Endothelial cell (in vitro differentiated cells): ENCODE data around the gene SDSL. TPM values are rescaled to one million over a fixed set of nuclear protein-coding genes. Genes with fewer than 3 reads are reported as not detected.

Experiments used
- DNase-seq: peaks from one replicate; pipeline ENCODE4 v3.0.0; 2021; ENCODE audit warnings: low spot score
- H3K27ac Mint-ChIP-seq: one replicate; pipeline ENCODE4 v1.8.0; 2021; ENCODE audit warnings: mixed read lengths, inconsistent platforms; ENCODE audit not compliant: unreplicated experiment
- H3K27me3 Mint-ChIP-seq: one replicate; pipeline ENCODE4 v1.8.0; 2021; ENCODE audit warnings: mild to moderate bottlenecking, moderate library complexity, mixed read lengths, inconsistent platforms; ENCODE audit not compliant: unreplicated experiment
- H3K36me3 Mint-ChIP-seq: one replicate; pipeline ENCODE4 v1.8.0; 2021; ENCODE audit warnings: mild to moderate bottlenecking, low read depth, mixed read lengths, inconsistent platforms; ENCODE audit not compliant: unreplicated experiment
- H3K4me1 Mint-ChIP-seq: one replicate; pipeline ENCODE4 v1.8.0; 2021; ENCODE audit warnings: mild to moderate bottlenecking, mixed read lengths, inconsistent platforms; ENCODE audit not compliant: unreplicated experiment
- H3K4me3 Mint-ChIP-seq: one replicate; pipeline ENCODE4 v1.8.0; 2021; ENCODE audit warnings: mild to moderate bottlenecking, mixed read lengths, inconsistent platforms; ENCODE audit not compliant: unreplicated experiment
- H3K9me3 Mint-ChIP-seq: one replicate; pipeline ENCODE4 v1.8.0; 2021; ENCODE audit warnings: mixed read lengths, inconsistent platforms; ENCODE audit not compliant: unreplicated experiment
- CTCF ChIP-seq: fragments of 200-600 bp; sonication (generic); IDR thresholded peaks from one replicate; pipeline ENCODE4 v1.5.0; 2021; ENCODE audit warnings: antibody characterized with exemption; ENCODE audit not compliant: unreplicated experiment
- total RNA-seq: library from RNA; stranded (reverse); fragmentation: NEBNext Ultra II Directional; extraction: Animal tissue kit (Norgen Biotek cat#: 25700); gene quantifications from one replicate; pipeline ENCODE4 v1.2.1, GENCODE V29; 2021; ENCODE audit not compliant: unreplicated experiment

SDSL gene
- total RNA-seq, 1 donor from 2014 or later = 1.3 TPM

DNA sequence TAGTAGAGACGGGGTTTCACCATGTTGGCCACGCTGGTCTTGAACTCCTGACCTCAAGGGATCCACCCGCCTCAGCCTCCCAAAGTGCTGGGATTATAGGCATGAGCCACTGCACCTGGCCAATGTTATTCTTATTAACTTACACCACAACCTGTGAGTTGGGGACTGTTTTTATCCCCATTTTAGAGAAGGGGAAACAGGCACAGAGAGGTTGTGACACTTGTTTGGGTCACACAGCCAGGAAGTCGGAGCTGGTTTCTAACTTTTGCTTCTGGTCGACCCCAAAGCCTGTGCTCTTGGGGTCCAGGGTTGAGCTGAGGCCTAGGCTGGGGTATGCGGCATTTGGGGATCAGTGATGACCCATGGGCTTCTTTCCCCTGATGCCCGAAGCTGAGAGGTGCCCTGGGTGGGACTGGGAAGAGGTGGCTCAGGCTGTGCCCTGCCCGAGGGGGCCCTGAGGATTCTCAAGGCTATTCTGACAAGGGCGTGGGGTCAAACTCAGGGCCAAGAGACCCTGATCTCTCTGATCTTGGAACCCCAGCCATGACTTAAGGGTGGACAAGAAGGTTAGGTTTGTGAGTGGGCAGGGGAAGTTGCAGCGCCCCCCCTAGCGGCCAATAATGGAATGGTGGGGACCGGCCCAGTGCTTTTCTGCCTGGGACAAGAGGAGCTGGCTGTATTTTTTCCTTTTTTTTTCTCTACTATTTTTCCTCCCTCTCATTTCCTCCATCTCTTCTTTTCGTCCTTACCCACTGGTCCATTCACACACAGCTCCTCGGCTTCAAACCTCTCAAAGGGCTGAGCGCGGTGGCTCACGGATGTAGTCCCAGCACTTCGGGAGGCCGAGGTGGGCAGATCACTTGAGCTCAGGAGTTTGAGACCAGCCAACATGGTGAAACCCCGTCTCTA lies 3.0 kb downstream of the SDSL start:
- Mint-ChIP-seq H3K4me1 (no peaks in the 10 kb centered on the region), H3K4me3 (no peak overlapping the region), H3K9me3 (no peaks in the 10 kb centered on the region), H3K36me3 (no peaks in the 10 kb centered on the region), H3K27ac (no peak overlapping the region), H3K27me3 (peaks cover 1% of the 10 kb centered on the region)
- peak; percentile 94 for TF ChIP-seq CTCF
- peak; percentile 78 for DNase-seq

GRCh38 chr12:113425960-113426453 lies 3.8 kb downstream of the SDSL start:
- no peak for DNase-seq
- Mint-ChIP-seq H3K36me3 (no peaks in the 10 kb centered on the region), H3K4me1 (no peaks in the 10 kb centered on the region), H3K9me3 (no peaks in the 10 kb centered on the region), H3K4me3 (no peak overlapping the region), H3K27ac (no peak overlapping the region), H3K27me3 (no peaks in the 10 kb centered on the region)
- no peak for TF ChIP-seq CTCF

GRCh38 chr12:113427882-113428281 lies 5.7 kb downstream of the SDSL start:
- H3K4me3 Mint-ChIP-seq = no peak overlapping the region
- TF ChIP-seq CTCF = no peak
- no peaks in the 10 kb centered on the region for H3K36me3 Mint-ChIP-seq
- H3K27me3 Mint-ChIP-seq = no peaks in the 10 kb centered on the region
- no peaks in the 10 kb centered on the region for H3K9me3 Mint-ChIP-seq
- no peak for DNase-seq
- no peak overlapping the region for H3K27ac Mint-ChIP-seq
- no peaks in the 10 kb centered on the region for H3K4me1 Mint-ChIP-seq

DNA sequence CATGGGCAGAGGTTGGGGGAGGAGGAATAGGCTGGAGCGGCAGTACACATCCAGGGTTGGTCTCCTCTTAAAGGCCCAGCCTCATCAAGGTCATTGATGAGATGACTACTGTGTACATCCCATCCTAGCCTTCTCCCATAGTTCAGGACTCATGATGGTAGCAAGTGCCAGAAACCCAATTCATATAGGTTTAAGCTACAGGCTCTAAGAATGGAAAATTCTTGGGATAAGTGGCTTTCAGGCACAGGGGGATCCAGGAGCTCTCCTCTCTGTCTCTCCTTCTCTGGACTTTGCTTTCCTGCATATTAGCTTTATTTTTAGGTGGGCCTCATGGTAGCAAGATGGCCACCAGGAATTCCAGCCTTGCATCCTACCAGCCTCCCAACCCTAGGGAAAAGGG lies 6.3 kb downstream of the SDSL start:
- no peaks in the 10 kb centered on the region for H3K27me3 Mint-ChIP-seq
- no peak for DNase-seq
- no peak for TF ChIP-seq CTCF
- H3K36me3 Mint-ChIP-seq = no peaks in the 10 kb centered on the region
- no peak overlapping the region for H3K27ac Mint-ChIP-seq
- H3K9me3 Mint-ChIP-seq = no peaks in the 10 kb centered on the region
- H3K4me1 Mint-ChIP-seq = no peaks in the 10 kb centered on the region
- H3K4me3 Mint-ChIP-seq = no peak overlapping the region

DNA sequence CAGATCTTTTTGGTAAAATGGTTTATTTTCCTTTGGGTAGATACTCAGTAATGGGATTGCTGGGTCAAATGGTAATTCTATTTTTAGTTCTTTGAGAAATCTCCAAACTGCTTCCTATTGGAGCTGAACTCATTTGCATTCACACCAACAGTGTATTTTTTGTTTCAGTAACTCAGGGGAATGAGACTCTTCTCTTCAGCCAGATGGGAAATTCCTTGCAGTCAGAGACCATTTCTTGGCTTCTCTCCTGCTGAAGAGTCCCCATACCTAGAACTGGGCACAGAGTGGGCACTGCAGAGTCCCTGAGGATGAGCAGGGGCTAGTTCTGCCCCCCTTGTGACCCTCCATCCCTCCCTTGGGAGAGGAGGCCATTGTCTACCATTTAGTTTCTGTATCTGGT lies 10.8 kb downstream of the SDSL start:
- no peak for DNase-seq
- no peaks in the 10 kb centered on the region for H3K36me3 Mint-ChIP-seq
- H3K4me3 Mint-ChIP-seq = no peak overlapping the region
- H3K27me3 Mint-ChIP-seq = no peaks in the 10 kb centered on the region
- H3K27ac Mint-ChIP-seq = no peak overlapping the region
- H3K4me1 Mint-ChIP-seq = no peaks in the 10 kb centered on the region
- no peaks in the 10 kb centered on the region for H3K9me3 Mint-ChIP-seq
- TF ChIP-seq CTCF = no peak
